HG03439 (cell line): ENCODE measurements around the gene AK8.

Source experiments
- ATAC-seq: cut with Tn5 transposase; IDR thresholded peaks from one replicate; pipeline ENCODE4 v1.9.1; 2021; ENCODE audit warnings: mild to moderate bottlenecking, moderate library complexity; ENCODE audit not compliant: unreplicated experiment

AK8 gene

DNA sequence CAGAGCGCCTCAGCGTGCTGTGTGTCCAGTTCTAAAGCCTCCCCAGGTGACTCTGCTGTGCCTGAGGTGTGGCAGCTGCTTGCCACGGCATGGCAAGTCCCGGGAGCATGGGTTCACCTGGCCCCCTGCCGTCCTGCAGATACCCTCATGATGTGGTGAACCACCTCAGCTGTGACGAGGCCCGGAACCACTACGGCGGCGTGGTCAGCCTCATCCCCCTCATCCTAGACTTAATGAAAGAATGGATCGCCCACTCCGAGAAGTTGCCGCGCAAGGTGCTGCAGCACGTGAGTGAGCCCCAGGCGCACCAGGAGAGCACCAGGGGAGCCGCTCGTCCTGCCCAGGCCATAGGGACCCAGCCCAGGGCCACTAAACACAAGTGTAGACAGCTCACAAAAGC lies 10.1 kb upstream of the AK8 start:
- ATAC-seq: no peak

DNA sequence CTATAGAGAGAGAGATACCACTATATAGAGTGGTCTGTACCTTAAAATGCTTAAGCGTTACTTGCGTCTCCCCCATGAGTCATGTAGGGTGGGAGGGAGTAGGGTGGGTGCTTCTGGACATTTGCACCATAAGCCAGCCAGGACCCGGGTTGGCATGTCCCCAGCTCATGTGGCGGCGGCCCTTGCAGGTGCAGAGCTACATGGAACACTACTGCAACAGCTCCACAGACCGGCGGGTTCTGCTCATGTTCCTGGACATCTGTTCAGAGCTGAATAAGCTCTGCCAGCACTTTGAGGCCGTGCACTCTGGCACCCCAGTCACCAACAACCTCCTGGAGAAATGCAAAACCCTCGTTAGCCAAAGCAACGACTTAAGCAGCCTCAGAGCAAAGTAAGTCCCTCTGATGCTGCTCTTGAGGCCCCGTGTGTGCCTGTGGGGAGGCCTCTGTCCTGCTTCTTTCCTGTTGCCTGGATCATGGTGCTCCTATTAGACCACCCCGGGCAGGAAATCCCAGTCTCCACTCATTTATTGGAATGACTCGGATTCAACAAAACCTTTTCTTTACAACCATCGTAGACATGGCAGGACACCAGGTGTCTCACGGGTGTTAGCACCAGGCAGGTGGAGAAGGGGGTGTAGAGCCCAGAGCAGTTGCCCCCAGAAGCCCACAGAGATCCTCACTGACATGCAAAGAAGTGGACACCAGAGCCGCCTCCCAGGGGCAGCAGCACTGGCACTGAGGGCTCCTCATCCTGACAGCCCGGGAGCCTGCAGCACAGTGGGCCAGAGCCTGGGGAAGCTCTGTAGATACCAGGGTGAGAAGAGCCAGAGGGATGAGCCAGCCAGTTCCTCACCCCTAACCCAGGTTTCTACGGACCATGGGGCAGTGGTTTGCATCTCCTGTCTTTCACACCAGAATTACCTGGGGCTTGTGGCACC lies 9.4 kb upstream of the AK8 start:
- no peak for ATAC-seq

DNA sequence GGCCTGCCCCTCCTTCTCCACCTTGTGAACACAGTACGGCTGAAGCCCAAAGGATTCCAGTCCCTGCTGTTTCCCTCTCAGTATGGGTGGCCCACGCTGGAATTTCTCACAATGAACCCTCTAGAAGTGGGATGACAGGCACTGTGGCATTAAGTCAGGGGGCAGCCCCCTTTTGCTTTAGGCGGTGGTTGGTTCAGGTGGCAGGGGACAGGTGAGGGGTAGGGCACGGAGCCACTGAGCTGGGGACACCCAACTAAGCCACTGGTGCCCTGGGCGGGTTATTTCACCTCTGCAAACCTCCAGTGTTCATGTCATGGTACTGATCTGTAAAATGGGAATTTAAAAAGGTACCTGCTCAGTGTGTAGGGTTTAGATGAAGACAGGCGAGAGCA lies 8.2 kb upstream of the AK8 start:
- no peak for ATAC-seq

DNA sequence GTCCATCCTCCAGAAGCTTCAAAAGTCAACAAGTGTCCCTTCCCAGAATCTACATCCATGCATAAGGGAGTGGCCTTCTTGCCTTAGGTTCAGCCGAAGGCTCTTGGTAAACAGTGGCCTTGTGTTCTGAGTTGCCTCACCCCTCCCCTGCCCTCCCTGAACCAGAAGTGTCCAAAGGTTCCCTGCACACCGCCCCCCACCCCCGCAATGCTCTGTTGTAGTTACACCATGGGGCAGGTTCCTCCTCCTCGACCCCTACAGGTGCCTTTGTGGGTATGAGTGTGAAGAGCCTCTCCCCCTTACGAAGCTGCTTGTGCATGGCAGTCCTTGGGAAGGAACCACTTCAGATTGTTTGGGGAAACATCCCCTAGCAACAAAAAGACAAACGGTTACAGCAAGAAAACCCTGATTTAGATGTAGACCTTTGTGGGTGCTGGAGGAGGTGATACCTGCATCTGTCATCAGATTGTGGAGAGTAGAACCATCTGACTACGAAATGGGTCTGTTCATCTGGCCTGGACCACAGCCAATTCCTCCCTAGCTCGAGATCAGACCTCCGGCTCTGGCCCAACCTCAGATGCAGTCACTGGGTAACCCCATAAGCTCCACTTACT lies 7.7 kb upstream of the AK8 start:
- no peak for ATAC-seq

DNA sequence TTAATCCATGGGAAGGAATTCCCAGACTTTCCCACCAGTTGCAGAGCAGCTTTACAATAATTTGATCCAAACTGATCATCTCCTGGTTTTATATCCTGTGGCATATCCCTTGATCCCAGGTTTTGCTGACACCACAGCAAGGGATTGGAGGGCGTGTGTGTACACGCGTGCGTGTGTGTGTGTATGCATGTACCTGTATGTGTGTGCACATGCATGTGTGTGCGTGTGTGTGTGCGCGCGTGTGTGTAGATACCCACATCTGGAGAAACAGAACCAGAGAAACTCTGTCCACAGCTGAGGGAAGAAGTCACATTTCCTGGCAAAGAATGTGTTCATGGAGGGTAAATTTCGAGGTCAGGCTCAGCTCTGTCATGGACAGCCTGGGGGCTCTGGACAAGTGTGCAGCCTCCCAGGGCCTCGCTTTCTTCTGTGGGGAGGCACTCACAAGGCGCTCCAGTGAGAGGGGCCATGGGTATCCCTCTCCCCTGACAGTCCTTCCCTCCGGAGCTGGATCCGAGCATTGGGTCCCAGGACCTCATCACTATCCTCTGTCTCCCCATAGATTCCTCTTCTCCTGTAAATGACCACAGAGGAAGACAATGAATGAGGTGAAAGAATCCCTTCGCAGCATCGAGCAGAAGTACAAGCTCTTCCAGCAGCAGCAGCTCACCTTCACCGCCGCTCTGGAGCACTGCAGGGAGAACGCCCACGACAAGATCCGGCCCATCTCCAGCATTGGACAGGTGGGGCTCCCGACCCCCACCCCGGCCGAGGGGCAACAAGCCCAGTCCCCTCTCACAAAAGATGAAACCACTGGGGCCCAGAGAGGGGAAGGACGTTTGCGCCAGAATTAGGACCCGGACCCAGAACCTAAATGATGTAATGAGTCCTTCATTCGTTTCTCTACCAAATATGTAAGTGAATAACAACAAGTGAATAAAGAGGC lies 5.5 kb upstream of the AK8 start:
- ATAC-seq: no peak

- ATAC-seq: no peak
Measured at GRCh38 chr9:132882616-132883015, 4.5 kb upstream of the AK8 start.

DNA sequence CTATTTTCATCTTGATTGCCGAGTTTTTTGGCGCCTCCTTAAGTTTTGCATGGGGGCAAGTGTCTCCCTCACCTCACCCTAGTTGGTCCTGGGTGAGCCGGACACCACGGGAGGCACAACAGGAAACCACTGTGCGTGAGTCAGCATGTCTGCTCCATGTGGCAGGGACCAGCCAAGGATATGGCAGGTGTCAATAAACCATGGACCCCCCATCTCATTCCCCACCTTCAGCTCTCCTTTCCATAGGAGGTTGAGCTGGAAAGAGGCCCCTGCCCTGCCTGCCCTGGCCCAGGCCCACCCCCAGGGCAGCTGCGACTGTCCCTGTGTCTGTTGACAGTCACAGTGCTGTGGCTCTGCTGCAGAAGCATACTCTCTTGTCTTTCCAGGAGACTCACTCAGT lies 3.7 kb upstream of the AK8 start:
- no peak for ATAC-seq

DNA sequence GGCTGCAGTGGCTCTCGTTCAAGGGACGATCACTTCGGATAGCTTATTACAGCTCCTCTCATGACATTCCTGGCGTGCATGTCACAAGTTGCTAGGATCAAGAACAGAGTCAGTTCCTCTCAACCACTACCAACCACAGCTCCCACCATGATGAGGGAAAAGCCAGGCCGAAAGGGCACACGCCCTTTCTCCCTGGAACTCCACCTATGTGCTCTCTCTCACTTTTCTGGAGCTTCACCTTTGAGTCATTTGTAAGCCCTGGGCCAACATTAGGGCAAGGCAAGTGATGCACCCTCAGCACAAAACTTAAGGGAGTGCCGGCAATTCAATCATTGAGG lies 2.2 kb upstream of the AK8 start:
- no peak for ATAC-seq

- no peak for ATAC-seq
Measured at GRCh38 chr9:132879457-132880323, 1.6 kb upstream of the AK8 start.

- no peak for ATAC-seq
Measured at GRCh38 chr9:132878695-132879456, 792 bp upstream of the AK8 start, which contains the start of gene SPACA9. TSS of gene SPACA9 (plus strand) at chr9:132878898. CDS start at chr9:132883948, 5,050 bp downstream.

- ATAC-seq: no peak
Measured at GRCh38 chr9:132877458-132877823, 643 bp downstream of the AK8 start.

DNA sequence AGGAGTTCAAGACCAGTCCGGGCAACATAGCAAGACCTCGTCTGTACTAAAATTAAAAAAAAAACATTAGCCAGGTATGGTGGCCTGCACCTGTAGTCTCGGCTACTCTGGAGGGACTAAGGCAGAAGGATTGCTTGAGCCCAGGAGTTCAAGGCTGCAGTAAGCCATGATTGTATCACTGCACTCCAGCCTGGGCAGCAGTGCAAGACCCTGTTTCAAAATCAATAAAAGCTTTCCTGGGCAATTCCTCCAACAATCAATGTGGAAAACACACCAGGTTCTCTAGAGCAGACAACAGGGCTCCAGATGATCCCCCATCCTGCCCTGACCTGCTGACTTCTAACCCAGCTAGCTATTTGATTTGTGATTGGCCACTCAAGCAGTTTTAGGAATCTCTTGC lies 1.2 kb downstream of the AK8 start:
- ATAC-seq: no peak

GRCh38 chr9:132875159-132875558 lies 2.9 kb downstream of the AK8 start:
- ATAC-seq: no peak

DNA sequence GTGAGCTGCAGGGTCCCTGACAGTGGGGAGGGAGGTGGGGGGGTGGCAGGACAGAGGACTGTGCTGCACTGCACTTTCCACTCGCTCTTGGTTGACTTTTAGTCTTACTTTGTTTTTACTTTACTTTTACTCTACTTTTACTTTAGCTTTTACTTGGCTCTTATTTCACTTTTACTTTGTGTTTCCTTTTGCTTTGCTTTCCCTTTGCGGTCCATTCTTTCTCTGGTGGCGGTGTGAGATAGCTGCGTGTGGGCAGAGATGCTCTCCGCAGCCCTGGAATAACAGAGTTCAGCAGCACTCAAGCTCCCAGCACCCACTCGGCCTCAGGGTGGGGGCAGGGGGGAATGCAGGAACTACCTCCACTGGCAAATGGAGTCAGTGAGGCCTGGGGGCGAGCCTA lies 4.7 kb downstream of the AK8 start:
- ATAC-seq: no peak

DNA sequence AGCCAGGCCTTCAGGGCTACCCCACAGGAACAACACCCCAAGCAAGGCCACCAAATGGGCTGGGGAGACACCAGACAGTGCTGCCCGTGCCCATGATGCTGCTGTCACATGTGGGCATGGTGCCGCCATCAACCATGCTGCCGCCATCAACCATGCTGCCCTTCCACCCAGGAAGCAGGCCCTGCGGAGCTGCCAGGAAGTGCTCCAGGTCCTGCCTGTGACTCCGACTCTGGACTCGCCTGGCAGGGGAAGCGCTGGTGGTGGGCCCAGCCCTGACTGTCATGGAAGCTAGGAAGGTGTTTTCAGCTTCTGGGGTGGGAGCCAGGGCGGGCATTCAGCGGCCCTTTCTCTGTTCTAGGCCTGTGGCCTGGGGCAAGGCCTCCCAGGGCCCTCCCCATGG lies 8.8 kb downstream of the AK8 start:
- ATAC-seq: no peak

DNA sequence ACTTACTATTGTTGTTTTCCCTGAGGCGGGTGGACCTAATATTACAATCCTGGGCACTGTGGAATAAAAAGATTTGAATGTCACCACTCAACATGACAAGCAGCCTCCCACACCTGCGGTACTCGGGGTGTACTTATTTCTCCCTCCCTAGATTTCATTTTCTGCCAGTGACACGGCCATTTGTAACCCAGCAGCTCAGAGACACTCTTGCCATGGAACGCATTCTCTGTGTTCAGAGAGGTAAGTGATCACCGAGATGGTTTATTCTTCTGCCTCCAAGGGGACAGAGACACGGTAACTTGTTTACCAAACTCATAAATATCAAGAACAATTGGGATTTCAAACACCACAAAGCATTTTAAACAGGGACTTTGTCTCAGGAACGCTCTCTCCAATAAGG lies 11.2 kb downstream of the AK8 start:
- ATAC-seq: no peak

DNA sequence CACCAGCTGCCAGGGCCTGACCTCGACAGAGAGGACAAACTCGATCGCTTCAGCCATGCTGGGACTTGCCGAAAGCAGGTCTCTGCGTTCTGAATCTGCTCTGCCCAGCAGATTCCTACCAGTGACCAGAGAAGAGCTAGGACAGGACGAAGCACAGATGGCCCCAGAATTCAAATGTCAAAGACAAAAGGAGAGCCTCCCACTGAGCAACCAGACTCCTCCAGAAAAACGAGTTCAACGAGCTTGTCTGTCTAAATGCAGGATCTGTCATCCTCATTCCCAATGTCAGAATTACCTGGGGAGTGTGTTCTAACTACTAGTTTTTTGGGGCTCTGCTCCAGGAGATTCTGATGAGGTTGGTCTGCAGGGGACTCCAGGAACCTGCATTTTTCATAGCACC lies 13.4 kb downstream of the AK8 start:
- ATAC-seq: no peak

GRCh38 chr9:132864277-132864676 lies 13.8 kb downstream of the AK8 start:
- no peak for ATAC-seq

DNA sequence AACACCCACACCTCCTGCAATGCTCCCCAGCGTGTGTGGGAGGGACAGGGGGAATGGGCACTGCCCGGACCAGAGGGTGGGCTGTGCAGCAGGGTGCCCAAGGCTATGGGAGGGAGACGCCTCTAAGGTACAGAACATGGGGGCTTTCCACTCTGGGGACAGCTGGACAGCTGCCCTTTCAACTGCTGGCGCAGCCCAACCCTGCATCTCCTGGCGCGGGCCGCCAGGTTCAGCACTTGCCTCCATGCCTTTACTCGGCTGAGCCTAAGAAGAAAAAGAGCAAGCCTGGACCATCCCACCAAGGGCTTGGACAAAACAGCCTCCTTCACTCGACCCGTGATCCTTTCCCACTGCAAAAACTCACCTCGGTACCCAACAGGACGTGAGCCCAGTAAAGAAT lies 15.0 kb downstream of the AK8 start:
- ATAC-seq: no peak

DNA sequence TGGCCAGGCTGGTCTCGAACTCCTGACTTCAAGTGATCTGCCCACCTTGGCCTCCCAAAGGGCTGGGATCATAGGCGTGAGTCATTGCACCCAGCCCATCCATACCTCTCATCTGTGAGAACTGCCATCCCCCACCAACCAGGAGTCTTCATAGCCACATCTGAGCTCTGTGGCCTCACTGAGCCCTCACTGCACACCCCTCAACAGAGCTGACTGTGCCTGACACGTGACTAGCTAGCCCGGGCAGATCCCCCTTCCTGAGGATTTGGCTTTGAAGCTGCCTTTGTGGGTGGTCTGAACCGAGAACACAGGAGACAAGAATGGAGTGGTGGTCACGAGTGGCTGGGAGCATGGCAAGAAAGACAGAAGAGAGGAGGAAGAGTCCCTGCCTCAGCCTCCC lies 15.6 kb downstream of the AK8 start:
- no peak for ATAC-seq
